HTR-8/SVneo (cell line): ENCODE data around the gene CRTAC1.

Source experiments
- DNase-seq: peaks from one replicate; pipeline ENCODE4 v3.0.0; 2011; ENCODE audit warnings: low spot score, mixed read lengths; ENCODE audit not compliant: insufficient read length
- FAIRE-seq: peaks from 2 replicates; lab custom pipeline; 2011; peaks lifted over from hg19 to GRCh38; lab: Jason Lieb, UNC

CRTAC1 gene

GRCh38 chr10:97927622-97928021 is 102.8 kb downstream of the CRTAC1 start:
- no peak for FAIRE-seq
- no peak for DNase-seq

- DNase-seq (no peak), FAIRE-seq (no peak)
These were observed 104.4 kb downstream of the CRTAC1 start for GRCh38 chr10:97926055-97926454.

GRCh38 chr10:97925308-97925938 is 105.0 kb downstream of the CRTAC1 start:
- DNase-seq (no peak), FAIRE-seq (no peak)

- no peak for DNase-seq
- FAIRE-seq, result no peak
These were observed 105.7 kb downstream of the CRTAC1 start for GRCh38 chr10:97924678-97925077.

GRCh38 chr10:97923476-97923875 is 106.9 kb downstream of the CRTAC1 start:
- DNase-seq, result no peak
- FAIRE-seq, result no peak

GRCh38 chr10:97923057-97923456 is 107.4 kb downstream of the CRTAC1 start:
- no peak for FAIRE-seq

GRCh38 chr10:97922022-97922758 is 108.2 kb downstream of the CRTAC1 start:
- DNase-seq (no peak), FAIRE-seq (no peak)

More at GRCh38 chr10:97923057-97923456, 107.4 kb downstream of the CRTAC1 start:
- no peak for DNase-seq

- DNase-seq (no peak), FAIRE-seq (no peak)
These were observed 108.8 kb downstream of the CRTAC1 start for GRCh38 chr10:97921581-97922021.

GRCh38 chr10:97920865-97921264 is 109.6 kb downstream of the CRTAC1 start:
- DNase-seq (no peak), FAIRE-seq (no peak)

GRCh38 chr10:97919012-97919411 is 111.4 kb downstream of the CRTAC1 start:
- FAIRE-seq (no peak), DNase-seq (no peak)

- FAIRE-seq (no peak), DNase-seq (no peak)
These were observed 113.8 kb downstream of the CRTAC1 start for GRCh38 chr10:97916586-97916985.

GRCh38 chr10:97915346-97916131 is 114.9 kb downstream of the CRTAC1 start:
- DNase-seq (no peak), FAIRE-seq (no peak)

GRCh38 chr10:97914837-97915211 is 115.6 kb downstream of the CRTAC1 start:
- peak; percentile 80 for DNase-seq
- no peak for FAIRE-seq

GRCh38 chr10:97914171-97914836 is 116.1 kb downstream of the CRTAC1 start:
- no peak for FAIRE-seq

GRCh38 chr10:97913614-97914013 is 116.8 kb downstream of the CRTAC1 start:
- no peak for DNase-seq
- no peak for FAIRE-seq

More at GRCh38 chr10:97914171-97914836, 116.1 kb downstream of the CRTAC1 start:
- DNase-seq, result no peak

- FAIRE-seq (no peak), DNase-seq (no peak)
These were observed 117.2 kb downstream of the CRTAC1 start for GRCh38 chr10:97913193-97913592.

- FAIRE-seq (no peak), DNase-seq (no peak)
These were observed 119.2 kb downstream of the CRTAC1 start for GRCh38 chr10:97911217-97911616.

GRCh38 chr10:97910661-97911060 is 119.8 kb downstream of the CRTAC1 start:
- no peak for DNase-seq
- no peak for FAIRE-seq

GRCh38 chr10:97907830-97908229 is 122.6 kb downstream of the CRTAC1 start:
- DNase-seq, result no peak
- FAIRE-seq, result no peak

- no peak for FAIRE-seq
- no peak for DNase-seq
These were observed 123.2 kb downstream of the CRTAC1 start for GRCh38 chr10:97907211-97907610.
